ENCODE measurements around the gene ZC3H12D. TPM values are rescaled to one million over a fixed set of nuclear protein-coding genes. Genes with fewer than 3 reads are reported as not detected.

The ZC3H12D gene
- total and polyA plus RNA-seq, 4 donors, result 1.1 to 4.7 (median 2.4) TPM

GRCh38 chr6:149453597-149454345 is 31.0 kb downstream of the ZC3H12D start:
- 60 to 67% methylated on average over 6 of the region's 6 CpGs for WGBS, 2 donors
- Histone ChIP-seq H3K4me3 (no peak overlapping the region), H3K36me3 (ENCODE audit: control insufficient read depth in 4 of 4, insufficient read depth in 4 of 4, low read length in 4 of 4) (no peaks in the 10 kb centered on the region), H3K4me1 (ENCODE audit: control insufficient read depth in 5 of 5, insufficient read depth in 5 of 5, low read length in 5 of 5) (peaks cover 11 to 48% (median 17%) of the 10 kb centered on the region in 5 donors), H3K9me3 (ENCODE audit: control insufficient read depth in 4 of 4, insufficient read depth in 3 of 4, low read length in 3 of 4) (no peaks in the 10 kb centered on the region), H3K27ac (ENCODE audit: low read depth in 1 of 2, low read length in 1 of 2) (peak overlapping the region; percentile 46 to 54), H3K9ac (ENCODE audit: insufficient read depth in 1 of 2, low read length in 2 of 2) (peak overlapping the region; percentile 31 to 34), H3K27me3 (ENCODE audit: control insufficient read depth in 3 of 3, insufficient read depth in 3 of 3, low read length in 2 of 3) (peaks cover 0 to 8% (median 0%) of the 10 kb centered on the region in 3 donors)
- DNase-seq (no peak), ATAC-seq (ENCODE audit: insufficient read depth, low FRiP score) (no peak)
- no peak for TF ChIP-seq CTCF (IDR thresholded peaks at IDR 0.05; ENCODE audit: control extremely low read depth, extremely low read depth)

GRCh38 chr6:149452037-149452939 is 32.5 kb downstream of the ZC3H12D start:
- peaks cover 7 to 42% (median 16%) of the 10 kb centered on the region in 5 donors for H3K4me1 ChIP-seq (ENCODE audit: control insufficient read depth in 5 of 5, insufficient read depth in 5 of 5, low read length in 5 of 5)
- no peak overlapping the region for H3K4me3 ChIP-seq
- H3K9ac ChIP-seq (ENCODE audit: insufficient read depth in 1 of 2, low read length in 2 of 2), result no peak overlapping the region

GRCh38 chr6:149451376-149452036 is 33.3 kb downstream of the ZC3H12D start:
- WGBS, 2 donors, result 38 to 39% methylated on average over 46 to 47 of the region's 47 CpGs
- Histone ChIP-seq H3K4me3 (no peak overlapping the region), H3K27me3 (ENCODE audit: control insufficient read depth in 3 of 3, insufficient read depth in 3 of 3, low read length in 2 of 3) (peaks cover 0 to 8% (median 0%) of the 10 kb centered on the region in 3 donors), H3K27ac (ENCODE audit: low read depth in 1 of 2, low read length in 1 of 2) (no peak overlapping the region), H3K9ac (ENCODE audit: insufficient read depth in 1 of 2, low read length in 2 of 2) (no peak overlapping the region), H3K36me3 (ENCODE audit: control insufficient read depth in 4 of 4, insufficient read depth in 4 of 4, low read length in 4 of 4) (no peaks in the 10 kb centered on the region), H3K4me1 (ENCODE audit: control insufficient read depth in 5 of 5, insufficient read depth in 5 of 5, low read length in 5 of 5) (peaks cover 7 to 38% (median 16%) of the 10 kb centered on the region in 5 donors), H3K9me3 (ENCODE audit: control insufficient read depth in 4 of 4, insufficient read depth in 3 of 4, low read length in 3 of 4) (no peaks in the 10 kb centered on the region)
- no peak for TF ChIP-seq CTCF (IDR thresholded peaks at IDR 0.05; ENCODE audit: control extremely low read depth, extremely low read depth)
- DNase-seq (peak; percentile 38 to 59 (median 46)), ATAC-seq (ENCODE audit: insufficient read depth, low FRiP score) (no peak)

More at GRCh38 chr6:149452037-149452939, 32.5 kb downstream of the ZC3H12D start:
- no peak for TF ChIP-seq CTCF (IDR thresholded peaks at IDR 0.05; ENCODE audit: control extremely low read depth, extremely low read depth)
- no peaks in the 10 kb centered on the region for H3K36me3 ChIP-seq (ENCODE audit: control insufficient read depth in 4 of 4, insufficient read depth in 4 of 4, low read length in 4 of 4)
- H3K27me3 ChIP-seq (ENCODE audit: control insufficient read depth in 3 of 3, insufficient read depth in 3 of 3, low read length in 2 of 3), result peaks cover 0 to 8% (median 0%) of the 10 kb centered on the region in 3 donors
- no peak overlapping the region for H3K27ac ChIP-seq (ENCODE audit: low read depth in 1 of 2, low read length in 1 of 2)
- H3K9me3 ChIP-seq (ENCODE audit: control insufficient read depth in 4 of 4, insufficient read depth in 3 of 4, low read length in 3 of 4), result no peaks in the 10 kb centered on the region
- DNase-seq, result no peak
- no peak for ATAC-seq (ENCODE audit: insufficient read depth, low FRiP score)
- 93 to 95% methylated on average over 13 of the region's 13 CpGs for WGBS, 2 donors
